ENCODE measurements around the gene COP1. TPM values are rescaled to one million over a fixed set of nuclear protein-coding genes. Genes with fewer than 3 reads are reported as not detected.

COP1 gene
- total RNA-seq, 1 donor from 2014 or later, result 38.7 TPM

GRCh38 chr1:176196728-176197127 lies 10.4 kb downstream of the COP1 start:
- ATAC-seq (no peak), DNase-seq (no peak)
- intact Hi-C loops (cut with DNase I), result no loop called here
- Histone ChIP-seq H3K9me3 (no peaks in the 10 kb centered on the region), H3K27ac (no peak overlapping the region), H3K4me3 (no peak overlapping the region), H3K36me3 (no peaks in the 10 kb centered on the region), H3K27me3 (no peaks in the 10 kb centered on the region), H3K4me1 (peaks cover 25% of the 10 kb centered on the region)
- TF ChIP-seq CTCF (IDR thresholded peaks at IDR 0.05), result no peak

- H3K4me1 ChIP-seq, result peaks cover 24% of the 10 kb centered on the region
- H3K9me3 ChIP-seq, result no peaks in the 10 kb centered on the region
- TF ChIP-seq CTCF (IDR thresholded peaks at IDR 0.05), result no peak
- no peak overlapping the region for H3K4me3 ChIP-seq
- intact Hi-C loops (cut with DNase I), result no loop called here
- no peak overlapping the region for H3K27ac ChIP-seq
- DNase-seq (no peak), ATAC-seq (no peak)
- H3K36me3 ChIP-seq, result no peaks in the 10 kb centered on the region
- H3K27me3 ChIP-seq, result no peaks in the 10 kb centered on the region
These were observed 11.5 kb downstream of the COP1 start for GRCh38 chr1:176195547-176195946.

- Histone ChIP-seq H3K9me3 (no peaks in the 10 kb centered on the region), H3K27ac (no peak overlapping the region), H3K4me1 (peaks cover 17% of the 10 kb centered on the region), H3K27me3 (no peaks in the 10 kb centered on the region), H3K36me3 (no peaks in the 10 kb centered on the region), H3K4me3 (no peak overlapping the region)
- no peak for TF ChIP-seq CTCF (IDR thresholded peaks at IDR 0.05)
- ATAC-seq, result no peak
- no peak for DNase-seq
- intact Hi-C loops (cut with DNase I), result no loop called here
These were observed 13.4 kb downstream of the COP1 start for GRCh38 chr1:176193663-176194062.

- DNase-seq (no peak), ATAC-seq (no peak)
- Histone ChIP-seq H3K27ac (no peak overlapping the region), H3K4me3 (no peak overlapping the region), H3K27me3 (no peaks in the 10 kb centered on the region), H3K36me3 (no peaks in the 10 kb centered on the region), H3K9me3 (no peaks in the 10 kb centered on the region), H3K4me1 (peaks cover 17% of the 10 kb centered on the region)
- TF ChIP-seq CTCF (IDR thresholded peaks at IDR 0.05), result no peak
- intact Hi-C loops (cut with DNase I), result no loop called here
These were observed 14.1 kb downstream of the COP1 start for GRCh38 chr1:176193023-176193422.

- intact Hi-C loops (cut with DNase I), result no loop called here
- H3K36me3 ChIP-seq, result no peaks in the 10 kb centered on the region
- TF ChIP-seq CTCF (IDR thresholded peaks at IDR 0.05), result no peak
- H3K9me3 ChIP-seq, result no peaks in the 10 kb centered on the region
- peaks cover 8% of the 10 kb centered on the region for H3K4me1 ChIP-seq
- no peak overlapping the region for H3K4me3 ChIP-seq
- no peak overlapping the region for H3K27ac ChIP-seq
- ATAC-seq, result no peak
- DNase-seq, result no peak
- no peaks in the 10 kb centered on the region for H3K27me3 ChIP-seq
These were observed 18.5 kb downstream of the COP1 start for GRCh38 chr1:176188604-176189003.

- intact Hi-C loops (cut with DNase I), result no loop called here
- DNase-seq, result no peak
- Histone ChIP-seq H3K27me3 (no peaks in the 10 kb centered on the region), H3K4me3 (no peak overlapping the region), H3K9me3 (no peaks in the 10 kb centered on the region), H3K27ac (no peak overlapping the region), H3K4me1 (no peaks in the 10 kb centered on the region), H3K36me3 (peaks cover 6% of the 10 kb centered on the region)
- TF ChIP-seq CTCF (IDR thresholded peaks at IDR 0.05), result no peak
- no peak for ATAC-seq
These were observed 20.1 kb downstream of the COP1 start for GRCh38 chr1:176187001-176187400.

Measured in upper lobe of right lung (tissue), 1 donor.